Common myeloid progenitor, CD34-positive (primary cell): ENCODE results near the gene SGMS1.

Source experiments
- CTCF ChIA-PET: fragments of 350-600 bp; sonication (Branson Sonifier 250); formaldehyde crosslinking; loops from one replicate; lab custom pipeline; 2021; ENCODE audit warnings: antibody characterized with exemption; lab: Charles Lee
- POLR2A ChIA-PET: fragments of 350-600 bp; sonication (Branson Sonifier 250); formaldehyde crosslinking; loops from one replicate; lab custom pipeline; 2021; ENCODE audit warnings: antibody characterized with exemption; lab: Charles Lee
- DNase-seq, 3 donors: peaks; one replicate each; pipeline versions ENCODE4 v3.0.0 to v3.0.0-alpha.2; 2013
- H3K27ac ChIP-seq, 2 experiments: 1 replicate in 1 of 2; 2 replicates in 1 of 2; pipeline ENCODE4 v1.7.0; 2013; ENCODE audit warnings: inconsistent platforms in 2 of 2, low read length in 2 of 2, mild to moderate bottlenecking in 2 of 2, low read depth in 1 of 2, moderate library complexity in 1 of 2; ENCODE audit not compliant: severe bottlenecking in 2 of 2, insufficient read depth in 1 of 2, poor library complexity in 1 of 2
- H3K27me3 ChIP-seq, 5 experiments: replicated peaks in 2 of 5; 1 replicate in 3 of 5; 2 replicates in 2 of 5; pipeline versions ENCODE4 v1.6.1 to v1.7.0; 2013; ENCODE audit warnings: low read length in 4 of 5, mild to moderate bottlenecking in 2 of 5, moderate library complexity in 2 of 5, inconsistent platforms in 1 of 5; ENCODE audit not compliant: insufficient read depth in 5 of 5, control insufficient read depth in 4 of 5
- H3K36me3 ChIP-seq, 4 experiments: 1 replicate in 2 of 4; 2 replicates in 2 of 4; pipeline versions ENCODE4 v1.6.1 to v1.7.0; 2013; ENCODE audit warnings: low read length in 3 of 4, control low read depth in 1 of 4, mild to moderate bottlenecking in 1 of 4; ENCODE audit not compliant: control insufficient read depth in 4 of 4, insufficient read depth in 4 of 4
- H3K4me1 ChIP-seq, 4 experiments: 1 replicate in 3 of 4; 2 replicates in 1 of 4; pipeline versions ENCODE4 v1.6.1 to v1.7.1; 2013; ENCODE audit warnings: low read length in 3 of 4, mild to moderate bottlenecking in 3 of 4, control low read depth in 1 of 4, inconsistent platforms in 1 of 4, moderate library complexity in 1 of 4; ENCODE audit not compliant: control insufficient read depth in 4 of 4, insufficient read depth in 4 of 4; ENCODE audit errors: control extremely low read depth in 1 of 4
- H3K4me3 ChIP-seq, 7 experiments: 1 replicate in 4 of 7; 2 replicates in 3 of 7; pipeline versions ENCODE4 v1.5.1 to v1.7.0; 2013; ENCODE audit warnings: mild to moderate bottlenecking in 7 of 7, low read length in 6 of 7, moderate library complexity in 6 of 7, inconsistent platforms in 2 of 7, low read depth in 2 of 7, control low read depth in 1 of 7; ENCODE audit not compliant: insufficient read depth in 4 of 7, control insufficient read depth in 1 of 7; ENCODE audit errors: extremely low read depth in 1 of 7
- H3K9me3 ChIP-seq, 5 experiments: 1 replicate in 4 of 5; 2 replicates in 1 of 5; pipeline versions ENCODE4 v1.6.1 to v1.7.1; 2013; ENCODE audit warnings: low read length in 4 of 5, mild to moderate bottlenecking in 2 of 5, inconsistent platforms in 1 of 5, low read depth in 1 of 5, moderate library complexity in 1 of 5; ENCODE audit not compliant: control insufficient read depth in 4 of 5, insufficient read depth in 2 of 5; ENCODE audit errors: control extremely low read depth in 1 of 5
- WGBS: methylation state at CpG from one replicate; pipeline ENCODE4 v1.1.5; 2013; ENCODE audit not compliant: insufficient coverage; 5-methylcytosine and 5-hydroxymethylcytosine counted together

Gene SGMS1

GRCh38 chr10:50579491-50580261, 44.1 kb downstream of the SGMS1 start:
- Histone ChIP-seq H3K27me3 (no peaks in the 10 kb centered on the region), H3K27ac (no peak overlapping the region), H3K4me3 (no peak overlapping the region), H3K4me1 (peaks cover 12 to 36% (median 19%) of the 10 kb centered on the region in 4 experiments), H3K9me3 (no peaks in the 10 kb centered on the region), H3K36me3 (peaks cover 1 to 5% (median 4%) of the 10 kb centered on the region in 4 experiments)
- WGBS: no CpG with 5 or more reads among the region's 4 CpGs
- CTCF ChIA-PET: interaction anchor here (0.6 to 1.9 kb wide), 2 partner anchors 51 to 150 kb away, joined by 3 to 5 read pairs; no protein-coding TSS in a partner anchor
- POLR2A ChIA-PET: interaction anchor here (0.6 kb wide), 1 partner anchor 175 kb away, joined by 4 read pairs; no protein-coding TSS in a partner anchor
- peak in 1 of 3 donors; percentile 32 for DNase-seq

- Histone ChIP-seq H3K27ac (peak overlapping the region in 1 of 2 experiments; percentile 73), H3K36me3 (peaks cover 0 to 5% (median 4%) of the 10 kb centered on the region in 4 experiments), H3K4me3 (no peak overlapping the region), H3K4me1 (peaks cover 12 to 36% (median 19%) of the 10 kb centered on the region in 4 experiments), H3K9me3 (no peaks in the 10 kb centered on the region), H3K27me3 (no peaks in the 10 kb centered on the region)
- ChIA-PET POLR2A (no interaction called here), CTCF (interaction anchor here (0.6 to 3.1 kb wide), 5 partner anchors 11 to 149 kb away, joined by 3 to 22 read pairs (median 5); no protein-coding TSS in a partner anchor)
- no CpG with 5 or more reads among the region's 2 CpGs for WGBS
- DNase-seq: no peak
These were observed 44.8 kb downstream of the SGMS1 start for GRCh38 chr10:50578949-50579348.

DNA sequence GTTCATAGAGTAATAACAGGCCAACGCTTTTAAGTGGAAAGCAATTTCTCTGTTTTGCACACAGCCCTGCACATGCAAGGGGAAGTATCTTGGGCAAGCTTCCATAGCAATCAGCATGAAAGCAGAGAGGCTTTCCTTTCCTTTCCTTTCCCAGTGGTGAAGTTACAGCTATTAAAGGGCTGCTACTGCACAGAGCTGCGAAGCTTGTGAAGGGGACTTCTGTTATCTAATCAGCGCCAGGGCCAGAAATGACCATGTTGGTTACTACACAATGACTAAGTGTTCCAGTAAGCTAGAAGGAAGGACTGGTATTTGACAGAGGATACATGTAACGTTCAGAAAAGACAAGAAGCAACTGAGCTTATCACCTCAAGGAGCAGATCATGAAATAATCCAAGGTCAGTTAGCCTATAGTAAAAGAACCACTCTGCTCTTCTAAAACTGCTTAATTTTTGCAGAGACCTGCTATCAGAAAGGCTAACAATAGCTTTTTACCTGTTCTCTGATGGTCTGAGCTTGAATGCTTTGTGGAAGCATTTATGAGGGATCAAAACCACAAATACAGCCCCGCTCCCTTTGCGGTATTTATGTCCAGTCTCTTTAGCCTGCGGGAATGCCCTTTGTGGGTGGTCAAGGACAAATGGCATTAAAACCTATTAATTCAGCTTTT, 45.9 kb downstream of the SGMS1 start:
- POLR2A ChIA-PET: interaction anchor here (0.6 kb wide), 1 partner anchor 9 kb away, joined by 3 read pairs; no protein-coding TSS in a partner anchor
- 20% methylated on average over 5 of the region's 7 CpGs for WGBS

GRCh38 chr10:50577010-50577409, 46.7 kb downstream of the SGMS1 start:
- Histone ChIP-seq H3K36me3 (no peaks in the 10 kb centered on the region), H3K27me3 (no peaks in the 10 kb centered on the region), H3K9me3 (peaks cover 0 to 1% (median 0%) of the 10 kb centered on the region in 5 experiments), H3K4me3 (no peak overlapping the region), H3K4me1 (peaks cover 12 to 36% (median 19%) of the 10 kb centered on the region in 4 experiments), H3K27ac (peak overlapping the region in 1 of 2 experiments; percentile 73)
- CTCF ChIA-PET: interaction anchor here (1.1 to 3.3 kb wide), 10 partner anchors 11 to 49 kb away, joined by 3 to 22 read pairs (median 6); no protein-coding TSS in a partner anchor
- DNase-seq: no peak
- WGBS: 100% methylated on average over 1 of the region's 2 CpGs
- POLR2A ChIA-PET: no interaction called here

More for the DNA sequence above, 45.9 kb downstream of the SGMS1 start:
- H3K36me3 ChIP-seq: peaks cover 0 to 5% (median 0%) of the 10 kb centered on the region in 4 experiments
- peak overlapping the region; percentile 4 to 73 for H3K27ac ChIP-seq
- peak overlapping the region in 2 of 7 experiments; percentile 8 for H3K4me3 ChIP-seq
- H3K27me3 ChIP-seq: no peaks in the 10 kb centered on the region
- H3K9me3 ChIP-seq: peaks cover 0 to 1% (median 0%) of the 10 kb centered on the region in 5 experiments
- CTCF ChIA-PET: interaction anchor here (0.6 to 3.3 kb wide), 13 partner anchors 14 to 156 kb away, joined by 3 to 22 read pairs (median 5); no protein-coding TSS in a partner anchor
- peaks cover 12 to 36% (median 19%) of the 10 kb centered on the region in 4 experiments for H3K4me1 ChIP-seq
- DNase-seq: peak; percentile 61 to 88 (median 78)

- no peak overlapping the region for H3K27ac ChIP-seq
- CTCF ChIA-PET: interaction anchor here (1.0 to 3.3 kb wide), 6 partner anchors 11 to 49 kb away, joined by 3 to 22 read pairs (median 4); no protein-coding TSS in a partner anchor
These were observed 47.4 kb downstream of the SGMS1 start for GRCh38 chr10:50576245-50576815.

DNA sequence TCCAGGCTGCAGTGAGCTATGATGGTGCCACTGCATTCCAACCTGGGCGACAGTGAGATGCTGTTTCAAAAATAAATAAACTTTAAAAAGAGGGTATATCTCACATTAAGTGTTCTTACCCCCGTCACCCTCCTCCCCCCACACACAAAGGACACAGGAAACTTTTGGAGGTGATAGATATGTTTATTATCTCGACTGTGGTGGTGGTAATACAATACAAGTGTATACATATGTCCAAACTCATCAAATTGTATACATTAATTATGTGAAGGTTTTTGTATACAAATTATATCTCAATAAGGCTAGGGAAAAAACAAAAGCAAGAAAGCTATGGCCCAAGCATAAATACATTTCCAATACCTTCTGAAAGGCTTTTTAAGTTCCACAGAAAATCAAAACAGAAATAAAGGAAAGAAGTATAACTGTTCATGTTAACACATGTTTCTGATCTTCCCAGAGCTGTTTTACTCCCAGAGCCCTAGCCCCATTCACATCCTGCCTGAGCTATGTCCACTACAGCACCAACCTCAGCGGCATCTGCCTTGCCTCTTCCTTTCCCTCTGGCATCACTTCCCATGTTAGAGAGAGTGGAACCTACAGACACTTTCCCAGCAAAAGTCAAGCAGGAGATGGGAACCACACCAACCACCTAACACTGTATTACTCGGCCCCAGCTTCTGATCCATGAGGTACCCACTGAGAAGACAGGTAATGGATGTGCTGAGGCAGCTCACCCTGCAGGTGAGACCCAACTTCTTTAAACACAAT, 48.1 kb downstream of the SGMS1 start:
- no CpG with 5 or more reads among the region's 5 CpGs for WGBS
- no peaks in the 10 kb centered on the region for H3K27me3 ChIP-seq
- peaks cover 12 to 34% (median 19%) of the 10 kb centered on the region in 4 experiments for H3K4me1 ChIP-seq
- peaks cover 0 to 1% (median 0%) of the 10 kb centered on the region in 5 experiments for H3K9me3 ChIP-seq
- no peak for DNase-seq
- H3K27ac ChIP-seq: no peak overlapping the region
- ChIA-PET POLR2A (no interaction called here), CTCF (interaction anchor here (1.0 to 3.3 kb wide), 5 partner anchors 10 to 50 kb away, joined by 3 to 20 read pairs (median 4); no protein-coding TSS in a partner anchor)
- no peaks in the 10 kb centered on the region for H3K36me3 ChIP-seq
- no peak overlapping the region for H3K4me3 ChIP-seq

More at GRCh38 chr10:50576245-50576815, 47.4 kb downstream of the SGMS1 start:
- peaks cover 12 to 36% (median 19%) of the 10 kb centered on the region in 4 experiments for H3K4me1 ChIP-seq
- POLR2A ChIA-PET: no interaction called here
- 98% methylated on average over 4 of the region's 4 CpGs for WGBS
- peaks cover 0 to 1% (median 0%) of the 10 kb centered on the region in 5 experiments for H3K9me3 ChIP-seq
- DNase-seq: no peak
- H3K27me3 ChIP-seq: no peaks in the 10 kb centered on the region
- H3K36me3 ChIP-seq: no peaks in the 10 kb centered on the region
- H3K4me3 ChIP-seq: no peak overlapping the region
